ENCODE results near the gene GPANK1. TPM values are rescaled to one million over a fixed set of nuclear protein-coding genes. Genes with fewer than 3 reads are reported as not detected.

The GPANK1 gene
- total and polyA plus RNA-seq, 9 of the 15 experiments (the other 6 are each of a cell fraction or from before 2014, with no cell fraction given) = 32.2 to 111 (median 46.3) TPM

DNA sequence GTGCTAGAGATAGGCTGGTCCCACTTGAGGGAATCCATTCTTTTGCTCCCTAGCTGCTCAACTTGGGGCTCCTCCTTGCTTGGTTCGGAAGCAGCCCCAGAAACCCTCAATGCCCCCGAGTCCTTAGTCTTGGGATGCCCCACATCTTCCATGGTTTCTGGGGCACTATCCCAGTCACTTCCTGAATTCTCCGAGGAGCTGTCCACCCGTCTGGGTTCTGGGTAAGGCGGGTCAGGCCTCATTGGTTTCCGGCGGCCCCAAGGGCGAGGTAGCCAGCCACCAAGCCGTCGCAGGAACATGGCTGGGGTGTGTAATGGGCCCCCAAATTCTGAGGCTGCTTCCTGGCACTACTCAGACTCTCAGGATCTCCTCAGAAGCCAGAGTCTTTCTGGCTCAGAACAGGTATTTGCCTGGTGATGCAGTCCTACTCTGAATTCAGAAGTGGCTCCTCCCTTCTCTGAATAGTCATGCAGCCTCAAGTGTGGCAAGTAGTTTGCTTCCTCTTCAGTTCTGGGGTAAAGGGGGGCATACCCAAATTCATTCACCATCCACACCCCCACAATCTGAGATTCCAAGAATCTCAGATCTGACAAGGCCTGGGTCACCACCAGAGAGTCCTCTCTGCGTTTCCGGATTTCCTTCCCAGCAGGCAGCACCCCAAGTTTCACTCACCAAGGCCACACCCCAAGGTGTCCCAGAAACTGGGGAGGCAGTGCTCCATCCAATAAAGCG lies 5.0 kb downstream of the GPANK1 start (continued):
- TF ChIP-seq ETS1 (conservative IDR thresholded peaks at IDR 0.05; ENCODE audit: control insufficient read depth, low read depth, low read length) (peak; percentile 75; the same call in 1 of the 2 replicates), ZNF134 (CRISPR knock-in tag; conservative IDR thresholded peaks at IDR 0.05) (no peak), ZNF830 (CRISPR knock-in tag; IDR thresholded peaks at IDR 0.05) (no peak), RAD21 (CRISPR knock-in tag; conservative IDR thresholded peaks at IDR 0.05 in 1 of 2, IDR thresholded peaks at IDR 0.05 in 1 of 2) (no peak), NCOR1 (IDR thresholded peaks at IDR 0.05) (no peak), MXD1 (CRISPR knock-in tag; IDR thresholded peaks at IDR 0.05; ENCODE audit: borderline replicate concordance, poor library complexity, severe bottlenecking) (no peak), POLR3G (IDR thresholded peaks at IDR 0.05; ENCODE audit: extremely low read depth, insufficient read length, insufficient replicate concordance) (no peak), RFX7 (CRISPR knock-in tag; IDR thresholded peaks at IDR 0.05) (no peak), ZNF175 (CRISPR knock-in tag; IDR thresholded peaks at IDR 0.05; ENCODE audit: low read depth) (peak; percentile 43; the same call in 1 of the 2 replicates), SMARCB1 (IDR thresholded peaks at IDR 0.05; ENCODE audit: insufficient read length, low read depth) (no peak), PRMT5 (CRISPR knock-in tag; IDR thresholded peaks at IDR 0.05) (no peak), ZKSCAN1 (IDR thresholded peaks at IDR 0.05; ENCODE audit: low read depth, low read length) (no peak), GATA2 (CRISPR knock-in tag; IDR thresholded peaks at IDR 0.05) (no peak), PYGO2 (tag; IDR thresholded peaks at IDR 0.05) (no peak)
- TF ChIP-seq, protein P1, sequence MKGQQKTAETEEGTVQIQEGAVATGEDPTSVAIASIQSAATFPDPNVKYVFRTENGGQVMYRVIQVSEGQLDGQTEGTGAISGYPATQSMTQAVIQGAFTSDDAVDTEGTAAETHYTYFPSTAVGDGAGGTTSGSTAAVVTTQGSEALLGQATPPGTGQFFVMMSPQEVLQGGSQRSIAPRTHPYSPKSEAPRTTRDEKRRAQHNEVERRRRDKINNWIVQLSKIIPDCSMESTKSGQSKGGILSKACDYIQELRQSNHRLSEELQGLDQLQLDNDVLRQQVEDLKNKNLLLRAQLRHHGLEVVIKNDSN (CRISPR knock-in tag; IDR thresholded peaks at IDR 0.05) = no peak
- TF ChIP-seq, protein P2, sequence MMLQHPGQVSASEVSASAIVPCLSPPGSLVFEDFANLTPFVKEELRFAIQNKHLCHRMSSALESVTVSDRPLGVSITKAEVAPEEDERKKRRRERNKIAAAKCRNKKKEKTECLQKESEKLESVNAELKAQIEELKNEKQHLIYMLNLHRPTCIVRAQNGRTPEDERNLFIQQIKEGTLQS (IDR thresholded peaks at IDR 0.05) = no peak
- TF ChIP-seq, protein P2 (CRISPR knock-in tag; conservative IDR thresholded peaks at IDR 0.05) = peak; percentile 28; the same call in 1 of the 2 replicates
- TF ChIP-seq, protein P3, sequence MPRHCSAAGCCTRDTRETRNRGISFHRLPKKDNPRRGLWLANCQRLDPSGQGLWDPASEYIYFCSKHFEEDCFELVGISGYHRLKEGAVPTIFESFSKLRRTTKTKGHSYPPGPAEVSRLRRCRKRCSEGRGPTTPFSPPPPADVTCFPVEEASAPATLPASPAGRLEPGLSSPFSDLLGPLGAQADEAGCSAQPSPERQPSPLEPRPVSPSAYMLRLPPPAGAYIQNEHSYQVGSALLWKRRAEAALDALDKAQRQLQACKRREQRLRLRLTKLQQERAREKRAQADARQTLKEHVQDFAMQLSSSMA (CRISPR knock-in tag; IDR thresholded peaks at IDR 0.05) = no peak
- TF ChIP-seq, protein P4, sequence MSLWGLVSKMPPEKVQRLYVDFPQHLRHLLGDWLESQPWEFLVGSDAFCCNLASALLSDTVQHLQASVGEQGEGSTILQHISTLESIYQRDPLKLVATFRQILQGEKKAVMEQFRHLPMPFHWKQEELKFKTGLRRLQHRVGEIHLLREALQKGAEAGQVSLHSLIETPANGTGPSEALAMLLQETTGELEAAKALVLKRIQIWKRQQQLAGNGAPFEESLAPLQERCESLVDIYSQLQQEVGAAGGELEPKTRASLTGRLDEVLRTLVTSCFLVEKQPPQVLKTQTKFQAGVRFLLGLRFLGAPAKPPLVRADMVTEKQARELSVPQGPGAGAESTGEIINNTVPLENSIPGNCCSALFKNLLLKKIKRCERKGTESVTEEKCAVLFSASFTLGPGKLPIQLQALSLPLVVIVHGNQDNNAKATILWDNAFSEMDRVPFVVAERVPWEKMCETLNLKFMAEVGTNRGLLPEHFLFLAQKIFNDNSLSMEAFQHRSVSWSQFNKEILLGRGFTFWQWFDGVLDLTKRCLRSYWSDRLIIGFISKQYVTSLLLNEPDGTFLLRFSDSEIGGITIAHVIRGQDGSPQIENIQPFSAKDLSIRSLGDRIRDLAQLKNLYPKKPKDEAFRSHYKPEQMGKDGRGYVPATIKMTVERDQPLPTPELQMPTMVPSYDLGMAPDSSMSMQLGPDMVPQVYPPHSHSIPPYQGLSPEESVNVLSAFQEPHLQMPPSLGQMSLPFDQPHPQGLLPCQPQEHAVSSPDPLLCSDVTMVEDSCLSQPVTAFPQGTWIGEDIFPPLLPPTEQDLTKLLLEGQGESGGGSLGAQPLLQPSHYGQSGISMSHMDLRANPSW (CRISPR knock-in tag; IDR thresholded peaks at IDR 0.05) = peak; percentile 10; the same call in 1 of the 2 replicates
- TF ChIP-seq, protein P5, sequence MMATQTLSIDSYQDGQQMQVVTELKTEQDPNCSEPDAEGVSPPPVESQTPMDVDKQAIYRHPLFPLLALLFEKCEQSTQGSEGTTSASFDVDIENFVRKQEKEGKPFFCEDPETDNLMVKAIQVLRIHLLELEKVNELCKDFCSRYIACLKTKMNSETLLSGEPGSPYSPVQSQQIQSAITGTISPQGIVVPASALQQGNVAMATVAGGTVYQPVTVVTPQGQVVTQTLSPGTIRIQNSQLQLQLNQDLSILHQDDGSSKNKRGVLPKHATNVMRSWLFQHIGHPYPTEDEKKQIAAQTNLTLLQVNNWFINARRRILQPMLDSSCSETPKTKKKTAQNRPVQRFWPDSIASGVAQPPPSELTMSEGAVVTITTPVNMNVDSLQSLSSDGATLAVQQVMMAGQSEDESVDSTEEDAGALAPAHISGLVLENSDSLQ (IDR thresholded peaks at IDR 0.05) = no peak
